IMR-90 (cell line): ENCODE measurements around the gene TNRC6C. TPM values are rescaled to one million over a fixed set of nuclear protein-coding genes. Genes with fewer than 3 reads are reported as not detected.
A peak's percentile ranks its signal among the peaks of the same experiment; 100 is the strongest.

Experiments
- ATAC-seq: fragments of 200-7000 bp; cut with Tn5 transposase; 2 replicates; pipeline ENCODE4 v1.9.1; 2020; ENCODE audit warnings: low read depth, mild to moderate bottlenecking, moderate library complexity
- BruUV-seq: library from RNA; stranded (reverse); fragments of 400-500 nt; replicated peaks from 2 replicates; lab custom pipeline; 2021; lab: Mats Ljungman, UMichigan
- CTCF ChIA-PET: fragments of 300-600 bp; formaldehyde crosslinking; extraction: SDS; loops from one replicate; lab custom pipeline; 2021; ENCODE audit warnings: antibody characterized with exemption; lab: Yijun Ruan, JAX
- POLR2A ChIA-PET: fragments of 300-600 bp; sonication (Branson Sonifier 250); formaldehyde crosslinking; loops from one replicate; lab custom pipeline; 2022; ENCODE audit warnings: antibody characterized with exemption; ENCODE audit not compliant: unreplicated experiment; lab: Charles Lee
- DNase-seq: peaks from one replicate; pipeline ENCODE4 v3.0.0; 2013
- H2AFZ ChIP-seq: replicated peaks from 2 replicates; pipeline ENCODE3; 2013; ENCODE audit warnings: low read length, mild to moderate bottlenecking; ENCODE audit not compliant: poor library complexity
- H2AK5ac ChIP-seq: 2 replicates; pipeline ENCODE4 v1.6.1; 2013; ENCODE audit warnings: low read depth, low read length, inconsistent platforms
- H2AK9ac ChIP-seq: replicated peaks from 2 replicates; pipeline ENCODE3; 2013; ENCODE audit warnings: mild to moderate bottlenecking, low read depth, low read length, moderate library complexity; ENCODE audit not compliant: poor library complexity
- H2BK120ac ChIP-seq: 2 replicates; pipeline ENCODE4 v1.6.1; 2013; ENCODE audit warnings: low read depth, low read length, inconsistent platforms
- H2BK15ac ChIP-seq: 3 replicates; pipeline ENCODE4 v1.6.1; 2013; ENCODE audit warnings: low read depth, low read length, inconsistent platforms
- H2BK20ac ChIP-seq: 2 replicates; pipeline ENCODE4 v1.6.1; 2013; ENCODE audit warnings: low read depth, mild to moderate bottlenecking, inconsistent platforms, low read length, moderate library complexity
- H2BK5ac ChIP-seq: 2 replicates; pipeline ENCODE4 v1.6.1; 2013; ENCODE audit warnings: mild to moderate bottlenecking, low read depth, low read length, inconsistent platforms; ENCODE audit not compliant: poor library complexity, severe bottlenecking
- H3K14ac ChIP-seq: replicated peaks from 2 replicates; pipeline ENCODE4 v1.6.1; 2013; ENCODE audit warnings: low read depth, low read length, inconsistent platforms
- H3K18ac ChIP-seq: 2 replicates; pipeline ENCODE4 v1.6.1; 2013; ENCODE audit warnings: low read depth, low read length, control low read depth
- H3K23ac ChIP-seq: 2 replicates; pipeline ENCODE4 v1.6.1; 2013; ENCODE audit warnings: low read depth, low read length, inconsistent platforms
- H3K27ac ChIP-seq: 2 replicates; pipeline ENCODE4 v1.5.1; 2013; ENCODE audit warnings: mild to moderate bottlenecking, control low read depth, low read length; ENCODE audit not compliant: insufficient read depth
- H3K27me3 ChIP-seq: 2 replicates; pipeline ENCODE4 v1.6.1; 2013; ENCODE audit warnings: low read length; ENCODE audit not compliant: control insufficient read depth, insufficient read depth
- H3K36me3 ChIP-seq: 2 replicates; pipeline ENCODE4 v1.6.1; 2013; ENCODE audit warnings: low read length, mixed read lengths; ENCODE audit not compliant: control insufficient read depth, insufficient read depth
- H3K4ac ChIP-seq: 2 replicates; pipeline ENCODE4 v1.6.1; 2013; ENCODE audit warnings: low read depth, low read length, inconsistent platforms
- H3K4me1 ChIP-seq: 2 replicates; pipeline ENCODE4 v1.6.1; 2013; ENCODE audit warnings: low read length, mixed read lengths; ENCODE audit not compliant: control insufficient read depth, insufficient read depth
- H3K4me2 ChIP-seq: 2 replicates; pipeline ENCODE4 v1.6.1; 2013; ENCODE audit warnings: low read depth, mild to moderate bottlenecking, control low read depth, low read length, moderate library complexity
- H3K4me3 ChIP-seq: 2 replicates; pipeline ENCODE4 v1.5.1; 2013; ENCODE audit warnings: low read depth, mild to moderate bottlenecking, control low read depth, low read length, moderate library complexity; ENCODE audit not compliant: insufficient read depth
- H3K56ac ChIP-seq: 2 replicates; pipeline ENCODE4 v1.6.1; 2013; ENCODE audit warnings: low read length, inconsistent platforms; ENCODE audit not compliant: insufficient read depth; ENCODE audit errors: extremely low read depth
- H3K79me1 ChIP-seq, 2 experiments: 2 replicates each; pipeline ENCODE4 v1.6.1; 2013; ENCODE audit warnings: low read length in 2 of 2, inconsistent platforms in 1 of 2, low read depth in 1 of 2
- H3K9ac ChIP-seq: 2 replicates; pipeline ENCODE4 v1.6.1; 2013; ENCODE audit warnings: low read depth, low read length, control low read depth
- H3K9me1 ChIP-seq: 2 replicates; pipeline ENCODE4 v1.6.1; 2013; ENCODE audit warnings: low read length, inconsistent platforms; ENCODE audit not compliant: insufficient read depth
- H3K9me3 ChIP-seq: 2 replicates; pipeline ENCODE4 v1.6.1; 2013; ENCODE audit warnings: low read length; ENCODE audit not compliant: control insufficient read depth, insufficient read depth
- H4K20me1 ChIP-seq: 2 replicates; pipeline ENCODE4 v1.6.1; 2013; ENCODE audit warnings: low read length, inconsistent platforms; ENCODE audit not compliant: insufficient read depth
- H4K5ac ChIP-seq: 2 replicates; pipeline ENCODE4 v1.6.1; 2013; ENCODE audit warnings: mild to moderate bottlenecking, low read depth, low read length, control low read depth
- H4K8ac ChIP-seq, 2 experiments: 2 replicates each; pipeline ENCODE4 v1.6.1; 2013; ENCODE audit warnings: low read depth in 2 of 2, low read length in 2 of 2, control low read depth in 1 of 2, inconsistent platforms in 1 of 2
- H4K91ac ChIP-seq: 2 replicates; pipeline ENCODE4 v1.6.1; 2013; ENCODE audit warnings: low read depth, low read length, inconsistent platforms; ENCODE audit not compliant: insufficient read depth
- CEBPB ChIP-seq: IDR thresholded peaks from 2 replicates; pipeline ENCODE4 v1.6.1; 2012; ENCODE audit warnings: low read depth, low read length, improper control_type of control experiment
- MAZ ChIP-seq: IDR thresholded peaks from 2 replicates; pipeline ENCODE4 v1.6.1; 2012; ENCODE audit warnings: low read depth, mild to moderate bottlenecking, low read length, improper control_type of control experiment, moderate library complexity, borderline replicate concordance
- MXI1 ChIP-seq: IDR thresholded peaks from 2 replicates; pipeline ENCODE4 v1.6.1; 2012; ENCODE audit warnings: low read depth, mild to moderate bottlenecking, low read length, moderate library complexity, borderline replicate concordance
- NFE2L2 ChIP-seq: fragments of 150-350 bp; IDR thresholded peaks from 2 replicates; pipeline ENCODE4 v1.6.1; 2016; ENCODE audit warnings: low read depth, mild to moderate bottlenecking, low read length
- POLR2A ChIP-seq: IDR thresholded peaks from 2 replicates; pipeline ENCODE4 v1.6.1; 2012; ENCODE audit warnings: mild to moderate bottlenecking, low read depth, low read length
- RCOR1 ChIP-seq: IDR thresholded peaks from 2 replicates; pipeline ENCODE4 v1.6.1; 2012; ENCODE audit warnings: mild to moderate bottlenecking, low read length, improper control_type of control experiment; ENCODE audit not compliant: insufficient replicate concordance
- WGBS, 2 experiments: methylation state at CpG; one replicate each; pipeline versions ENCODE4 v1.1.5 to v1.1.7; 2013; ENCODE audit warnings: missing lambda C conversion rate in 2 of 2; ENCODE audit not compliant: insufficient read length in 1 of 2; ENCODE audit errors: extremely low coverage in 2 of 2; 5-methylcytosine and 5-hydroxymethylcytosine counted together
- dilution Hi-C: fragments of 300-500 bp; cut with HindIII; formaldehyde crosslinking; loops from one replicate; pipeline ENCODE4 v1.14.3; 2018; ENCODE audit warnings: low sequenced_read_pairs; ENCODE audit not compliant: unreplicated experiment
- in situ Hi-C: fragments of 300-500 bp; cut with MboI; formaldehyde crosslinking; loops from 3 replicates; pipeline ENCODE4 v1.14.3; 2019; ENCODE audit warnings: low sequenced_read_pairs, inconsistent platforms, mixed read lengths
- intact Hi-C: fragments of 100-400 bp; cut with micrococcal nuclease; formaldehyde crosslinking; loops from 2 replicates; pipeline ENCODE4 v1.10.0; 2022
- polyA plus RNA-seq, 3 experiments: library from polyadenylated mRNA; depleted of rRNA; stranded (reverse); fragments of >200 nt; gene quantifications; 2 replicates each; pipeline ENCODE4 v1.2.3, GENCODE V29; 2012; ENCODE audit warnings: low replicate concordance in 1 of 3
- total RNA-seq: library from RNA; depleted of rRNA; stranded (reverse); fragments of >200 nt; gene quantifications from 2 replicates; pipeline ENCODE4 v1.2.3, GENCODE V29; 2012
- TF ChIP-seq, protein P1 (sequence below): fragments of 150-350 bp; IDR thresholded peaks from 2 replicates; pipeline ENCODE4 v1.6.1; 2017; ENCODE audit warnings: mild to moderate bottlenecking, antibody characterized with exemption, low read length, low read depth
- TF ChIP-seq, protein P2 (sequence below): fragments of 150-350 bp; IDR thresholded peaks from 2 replicates; pipeline ENCODE4 v1.6.1; 2016; ENCODE audit warnings: low read depth, mild to moderate bottlenecking, low read length, moderate library complexity, borderline replicate concordance
- TF ChIP-seq, protein P3 (sequence below): conservative IDR thresholded peaks from 2 replicates; pipeline ENCODE4 v1.5.1; 2012; ENCODE audit warnings: mild to moderate bottlenecking, low read depth, low read length, improper control_type of control experiment

TNRC6C gene
- total and polyA plus RNA-seq, 2 of the 4 experiments (the other 2 are of a cell fraction): 1.6 to 2.7 TPM

DNA sequence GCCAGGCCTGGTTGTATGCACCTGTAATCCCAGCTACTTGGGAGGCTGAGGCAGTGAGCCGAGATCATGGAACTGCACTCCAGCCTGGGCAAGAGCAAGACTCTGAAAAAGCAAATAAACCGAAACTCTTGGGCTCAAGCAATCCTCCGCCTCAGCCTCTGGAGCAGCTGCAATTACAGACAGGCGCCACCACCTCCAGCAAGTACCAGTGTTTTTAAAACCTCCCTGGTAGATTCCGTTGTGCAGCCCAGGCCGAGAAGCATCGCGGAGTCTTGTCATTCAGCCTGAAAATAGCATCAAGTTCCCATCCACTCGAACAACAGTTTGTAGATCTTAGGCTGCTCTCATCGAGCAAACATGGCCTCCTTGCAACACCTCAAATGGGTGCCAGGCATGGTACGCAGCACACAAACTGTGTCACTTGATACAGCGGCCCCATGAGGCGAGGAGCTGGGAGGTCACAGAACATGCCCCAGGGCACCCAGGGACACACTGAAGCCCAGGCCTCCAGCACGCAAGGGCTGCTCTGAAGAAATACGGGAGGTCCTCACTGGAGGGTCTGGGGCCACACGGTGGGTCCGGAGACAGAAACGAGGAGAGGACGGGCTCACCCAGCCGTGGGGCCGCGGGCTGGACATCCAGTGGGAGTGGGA, 152.0 kb downstream of the TNRC6C start:
- Histone ChIP-seq H3K4me1 (no peaks in the 10 kb centered on the region; the same call in 1 of the 2 replicates), H2AK9ac (peak overlapping the region; percentile 10), H3K56ac (no peak overlapping the region), H4K5ac (no peak overlapping the region), H3K4me2 (no peak overlapping the region), H4K20me1 (no peaks in the 10 kb centered on the region), H3K9ac (no peak overlapping the region), H3K4ac (no peak overlapping the region), H2AFZ (no peak overlapping the region), H3K9me1 (no peaks in the 10 kb centered on the region), H3K27me3 (peaks cover 9% of the 10 kb centered on the region; the same call in 1 of the 2 replicates), H3K14ac (no peak overlapping the region), H3K4me3 (no peak overlapping the region), H2BK20ac (no peak overlapping the region), H3K23ac (no peak overlapping the region), H3K27ac (no peak overlapping the region), H2AK5ac (no peak overlapping the region), H4K8ac (no peak overlapping the region), H2BK15ac (no peak overlapping the region), H3K9me3 (no peaks in the 10 kb centered on the region), H2BK5ac (no peak overlapping the region), H3K79me1 (no peaks in the 10 kb centered on the region), H2BK120ac (no peak overlapping the region), H3K18ac (no peak overlapping the region), H4K91ac (no peak overlapping the region), H3K36me3 (no peaks in the 10 kb centered on the region)
- ATAC-seq (no peak), DNase-seq (no peak)
- ChIA-PET CTCF (interaction anchor here (0.6 kb wide), 1 partner anchor 134 kb away, joined by 3 read pairs; no protein-coding TSS in a partner anchor), POLR2A (no interaction called here)
- WGBS, 2 experiments: 89% methylated on average over 15 of the region's 22 CpGs; no CpG with 5 or more reads in 1 of the 2 experiments
- BruUV-seq: no TSS peak
- dilution Hi-C loops: no loop called here
- intact Hi-C loops: no loop called here
- in situ Hi-C loops: loop anchor here (5.0 to 10.0 kb wide), 3 partner anchors 67 to 314 kb away; no protein-coding TSS in a partner anchor
- TF ChIP-seq, protein P1, sequence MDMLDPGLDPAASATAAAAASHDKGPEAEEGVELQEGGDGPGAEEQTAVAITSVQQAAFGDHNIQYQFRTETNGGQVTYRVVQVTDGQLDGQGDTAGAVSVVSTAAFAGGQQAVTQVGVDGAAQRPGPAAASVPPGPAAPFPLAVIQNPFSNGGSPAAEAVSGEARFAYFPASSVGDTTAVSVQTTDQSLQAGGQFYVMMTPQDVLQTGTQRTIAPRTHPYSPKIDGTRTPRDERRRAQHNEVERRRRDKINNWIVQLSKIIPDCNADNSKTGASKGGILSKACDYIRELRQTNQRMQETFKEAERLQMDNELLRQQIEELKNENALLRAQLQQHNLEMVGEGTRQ: no peak
- TF ChIP-seq CEBPB: no peak
- no peak for TF ChIP-seq POLR2A
- TF ChIP-seq NFE2L2: no peak
- no peak for TF ChIP-seq MAZ
- no peak for TF ChIP-seq RCOR1
- TF ChIP-seq MXI1: no peak
- TF ChIP-seq, protein P2, sequence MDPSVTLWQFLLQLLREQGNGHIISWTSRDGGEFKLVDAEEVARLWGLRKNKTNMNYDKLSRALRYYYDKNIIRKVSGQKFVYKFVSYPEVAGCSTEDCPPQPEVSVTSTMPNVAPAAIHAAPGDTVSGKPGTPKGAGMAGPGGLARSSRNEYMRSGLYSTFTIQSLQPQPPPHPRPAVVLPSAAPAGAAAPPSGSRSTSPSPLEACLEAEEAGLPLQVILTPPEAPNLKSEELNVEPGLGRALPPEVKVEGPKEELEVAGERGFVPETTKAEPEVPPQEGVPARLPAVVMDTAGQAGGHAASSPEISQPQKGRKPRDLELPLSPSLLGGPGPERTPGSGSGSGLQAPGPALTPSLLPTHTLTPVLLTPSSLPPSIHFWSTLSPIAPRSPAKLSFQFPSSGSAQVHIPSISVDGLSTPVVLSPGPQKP: no peak
- TF ChIP-seq, protein P3, sequence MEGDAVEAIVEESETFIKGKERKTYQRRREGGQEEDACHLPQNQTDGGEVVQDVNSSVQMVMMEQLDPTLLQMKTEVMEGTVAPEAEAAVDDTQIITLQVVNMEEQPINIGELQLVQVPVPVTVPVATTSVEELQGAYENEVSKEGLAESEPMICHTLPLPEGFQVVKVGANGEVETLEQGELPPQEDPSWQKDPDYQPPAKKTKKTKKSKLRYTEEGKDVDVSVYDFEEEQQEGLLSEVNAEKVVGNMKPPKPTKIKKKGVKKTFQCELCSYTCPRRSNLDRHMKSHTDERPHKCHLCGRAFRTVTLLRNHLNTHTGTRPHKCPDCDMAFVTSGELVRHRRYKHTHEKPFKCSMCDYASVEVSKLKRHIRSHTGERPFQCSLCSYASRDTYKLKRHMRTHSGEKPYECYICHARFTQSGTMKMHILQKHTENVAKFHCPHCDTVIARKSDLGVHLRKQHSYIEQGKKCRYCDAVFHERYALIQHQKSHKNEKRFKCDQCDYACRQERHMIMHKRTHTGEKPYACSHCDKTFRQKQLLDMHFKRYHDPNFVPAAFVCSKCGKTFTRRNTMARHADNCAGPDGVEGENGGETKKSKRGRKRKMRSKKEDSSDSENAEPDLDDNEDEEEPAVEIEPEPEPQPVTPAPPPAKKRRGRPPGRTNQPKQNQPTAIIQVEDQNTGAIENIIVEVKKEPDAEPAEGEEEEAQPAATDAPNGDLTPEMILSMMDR: no peak
